Esophagus (tissue), 2 donors: ENCODE data around the gene FAM98B. TPM values are rescaled to one million over a fixed set of nuclear protein-coding genes. Genes with fewer than 3 reads are reported as not detected.
"Not testable (repeated sequence)": the region's sequence is repeated elsewhere in the genome, so short reads cannot be mapped to it uniquely, and the experiment has no call there.

Experiments
- H3K27ac ChIP-seq, 2 donors: one replicate each; pipeline ENCODE4 v1.5.1; 2013; ENCODE audit warnings: low read depth in 2 of 2, mild to moderate bottlenecking in 2 of 2, inconsistent platforms in 1 of 2, low read length in 1 of 2, moderate library complexity in 1 of 2
- H3K27me3 ChIP-seq, 2 donors: one replicate each; pipeline ENCODE4 v1.6.1; 2013; ENCODE audit warnings: low read length in 2 of 2, control low read depth in 1 of 2, mild to moderate bottlenecking in 1 of 2; ENCODE audit not compliant: insufficient read depth in 2 of 2, control insufficient read depth in 1 of 2
- H3K36me3 ChIP-seq, 2 donors: one replicate each; pipeline ENCODE4 v1.6.1; 2013; ENCODE audit warnings: low read length in 1 of 2; ENCODE audit not compliant: control insufficient read depth in 2 of 2, insufficient read depth in 2 of 2
- H3K4me1 ChIP-seq, 2 donors: one replicate each; pipeline ENCODE4 v1.6.1; 2013; ENCODE audit warnings: low read length in 1 of 2; ENCODE audit not compliant: control insufficient read depth in 2 of 2, insufficient read depth in 2 of 2
- H3K4me3 ChIP-seq, 2 donors: one replicate each; pipeline ENCODE4 v1.5.1; 2013; ENCODE audit warnings: low read length in 2 of 2, mild to moderate bottlenecking in 2 of 2, low read depth in 1 of 2, moderate library complexity in 1 of 2
- H3K9me3 ChIP-seq, 2 donors: one replicate each; pipeline ENCODE4 v1.6.1; 2013; ENCODE audit warnings: mild to moderate bottlenecking in 2 of 2, low read depth in 1 of 2, low read length in 1 of 2, moderate library complexity in 1 of 2; ENCODE audit not compliant: control insufficient read depth in 2 of 2, insufficient read depth in 1 of 2
- WGBS, 2 donors: extraction: QIAGEN DNeasy Blood & Tissue Kit; methylation state at CpG; one replicate each; pipeline ENCODE4 v1.1.7; 2013; 5-methylcytosine and 5-hydroxymethylcytosine counted together
- polyA plus RNA-seq, 2 donors: library from polyadenylated mRNA; stranded (reverse); fragments of 200-250 nt; gene quantifications; one replicate each; pipeline ENCODE4 v1.2.3, GENCODE V29; 2013
- donor health status: healthy with polysubstance abuse.
- donor health status: Bipolar disorder and iron deficiency.

FAM98B gene
- polyA plus RNA-seq, 2 donors, result 3.9 to 7.9 TPM

DNA sequence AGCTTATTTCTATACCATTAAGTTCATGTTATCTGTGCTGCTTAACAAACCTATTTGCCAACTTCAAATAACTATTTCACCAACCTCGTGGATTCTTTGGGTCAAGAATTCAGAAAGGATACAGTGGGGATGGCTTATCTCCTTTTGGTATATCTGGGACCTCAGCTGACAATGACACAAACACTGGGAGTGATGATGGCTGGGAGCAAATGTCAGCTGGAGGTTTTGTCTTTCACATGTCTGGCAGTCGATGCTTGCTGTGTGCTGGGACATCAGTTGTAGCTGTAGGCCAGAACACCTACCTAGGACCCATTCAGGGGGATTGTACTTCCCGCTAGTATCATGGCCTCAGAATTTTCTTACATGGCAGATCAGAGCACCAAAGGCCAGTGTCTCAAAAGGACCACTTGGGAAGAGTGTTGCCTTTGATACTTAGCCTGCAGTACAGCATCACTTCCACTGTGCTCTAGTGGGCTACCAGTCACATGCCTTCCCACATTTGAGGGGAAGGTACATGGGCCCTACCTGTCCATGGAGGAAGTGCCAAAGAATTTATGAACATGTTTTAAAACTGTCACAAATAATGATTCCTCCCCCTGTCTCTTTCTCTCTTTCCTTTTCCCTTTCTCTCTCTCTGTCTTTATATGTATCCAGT lies 23.7 kb upstream of the FAM98B start:
- Histone ChIP-seq H3K4me1 (no peaks in the 10 kb centered on the region), H3K9me3 (peaks cover 0 to 2% of the 10 kb centered on the region in 2 donors), H3K4me3 (no peak overlapping the region), H3K36me3 (no peaks in the 10 kb centered on the region), H3K27ac (no peak overlapping the region), H3K27me3 (no peaks in the 10 kb centered on the region)
- 64 to 69% methylated on average over 3 of the region's 3 CpGs for WGBS, 2 donors

DNA sequence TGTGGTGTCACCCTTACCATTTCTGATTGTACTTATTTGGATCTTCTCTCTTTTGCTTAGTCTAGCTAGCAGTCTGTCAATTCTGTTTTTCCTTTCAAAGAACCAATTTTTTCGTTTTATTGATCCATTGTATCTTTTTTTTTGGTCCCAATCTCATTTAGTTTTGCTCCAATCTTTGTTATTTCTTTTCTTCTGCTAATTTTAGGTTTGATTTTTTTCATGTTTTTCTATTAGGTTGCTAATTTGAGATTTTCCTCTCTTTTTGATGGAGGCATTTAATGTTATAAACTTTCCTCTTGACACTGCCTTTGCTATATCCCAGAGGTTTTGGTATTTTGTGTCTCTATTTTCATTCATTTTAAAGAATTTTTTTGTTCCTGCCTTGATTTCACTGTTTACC lies 16.9 kb upstream of the FAM98B start:
- H3K27ac ChIP-seq, result no peak overlapping the region
- no peaks in the 10 kb centered on the region for H3K4me1 ChIP-seq
- 11 to 28% methylated on average over 1 of the region's 1 CpG for WGBS, 2 donors
- peaks cover 0 to 2% of the 10 kb centered on the region in 2 donors for H3K27me3 ChIP-seq
- H3K4me3 ChIP-seq, result no peak overlapping the region
- H3K36me3 ChIP-seq, result no peaks in the 10 kb centered on the region
- no peaks in the 10 kb centered on the region for H3K9me3 ChIP-seq

DNA sequence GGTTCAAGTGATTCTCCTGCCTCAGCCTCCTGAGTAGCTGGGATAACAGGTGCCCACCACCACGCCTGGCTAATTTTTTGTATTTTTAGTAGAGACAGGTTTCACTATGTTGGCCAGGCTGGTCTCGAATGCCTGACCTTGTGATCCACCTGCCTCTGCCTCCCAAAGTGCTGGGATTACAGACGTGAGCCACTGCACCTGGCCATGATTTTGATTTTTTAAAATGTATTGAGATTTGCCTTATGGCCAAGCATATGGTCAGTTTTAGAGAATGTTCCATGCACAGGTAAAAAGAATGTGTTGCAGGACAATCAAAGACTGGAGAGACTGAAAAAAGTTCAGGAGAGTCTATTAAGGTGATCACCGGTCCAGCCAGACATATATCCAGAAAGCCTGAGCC lies 16.3 kb upstream of the FAM98B start:
- H3K27ac ChIP-seq, H3K36me3 ChIP-seq, H3K4me1 ChIP-seq, H3K9me3 ChIP-seq, H3K27me3 ChIP-seq, H3K4me3 ChIP-seq: not testable (repeated sequence)
- 82 to 85% methylated on average over 4 of the region's 4 CpGs for WGBS, 2 donors

DNA sequence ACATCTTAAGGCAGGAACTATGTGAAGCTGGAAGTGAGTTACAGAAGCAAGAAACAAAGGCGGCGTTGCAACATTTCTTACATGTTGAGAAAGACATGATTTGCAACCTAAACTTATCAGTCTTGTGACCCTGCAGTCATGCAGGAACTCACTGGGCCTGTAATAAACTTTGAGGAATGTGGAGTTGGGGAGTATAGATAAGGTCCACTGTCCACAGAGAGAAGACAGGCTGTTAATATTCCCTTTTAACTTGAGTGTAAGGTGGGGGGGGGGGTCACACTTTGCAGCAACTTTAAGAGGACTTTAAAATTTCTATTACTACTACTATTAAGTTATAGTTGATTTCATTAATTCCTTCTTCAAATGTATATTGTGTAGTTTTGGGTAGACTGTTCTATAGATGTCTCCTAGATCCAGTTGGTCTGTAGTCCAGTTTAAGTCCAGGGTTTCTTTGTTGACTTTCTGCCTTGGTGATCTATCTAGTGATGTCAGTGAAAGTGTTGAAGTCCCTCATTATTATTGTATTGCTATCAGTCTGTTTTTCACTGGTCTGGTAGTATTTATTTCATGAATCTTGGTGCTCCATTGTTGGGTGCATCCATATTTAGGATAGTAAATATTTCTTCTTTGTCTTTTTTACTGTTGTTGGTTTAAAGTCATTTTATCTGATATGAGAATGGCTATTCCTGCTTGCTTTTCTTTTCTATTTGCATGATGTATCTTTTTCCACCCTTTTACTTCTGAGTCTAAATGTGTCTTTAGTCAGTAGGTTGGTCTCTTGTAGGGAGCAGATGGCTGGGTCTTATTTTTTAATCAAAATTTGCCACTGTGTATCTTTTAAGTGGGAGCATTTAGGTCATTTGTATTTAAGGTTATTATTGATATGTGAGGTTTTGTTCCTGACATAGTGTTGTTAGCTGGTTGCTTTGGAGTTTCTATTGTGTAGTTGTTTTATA lies 15.6 kb upstream of the FAM98B start:
- Histone ChIP-seq H3K36me3 (no peaks in the 10 kb centered on the region), H3K9me3 (no peaks in the 10 kb centered on the region), H3K27ac (no peak overlapping the region), H3K4me1 (no peaks in the 10 kb centered on the region), H3K27me3 (peaks cover 0 to 2% of the 10 kb centered on the region in 2 donors), H3K4me3 (no peak overlapping the region)
- WGBS, 2 donors, result 84 to 86% methylated on average over 2 of the region's 2 CpGs

DNA sequence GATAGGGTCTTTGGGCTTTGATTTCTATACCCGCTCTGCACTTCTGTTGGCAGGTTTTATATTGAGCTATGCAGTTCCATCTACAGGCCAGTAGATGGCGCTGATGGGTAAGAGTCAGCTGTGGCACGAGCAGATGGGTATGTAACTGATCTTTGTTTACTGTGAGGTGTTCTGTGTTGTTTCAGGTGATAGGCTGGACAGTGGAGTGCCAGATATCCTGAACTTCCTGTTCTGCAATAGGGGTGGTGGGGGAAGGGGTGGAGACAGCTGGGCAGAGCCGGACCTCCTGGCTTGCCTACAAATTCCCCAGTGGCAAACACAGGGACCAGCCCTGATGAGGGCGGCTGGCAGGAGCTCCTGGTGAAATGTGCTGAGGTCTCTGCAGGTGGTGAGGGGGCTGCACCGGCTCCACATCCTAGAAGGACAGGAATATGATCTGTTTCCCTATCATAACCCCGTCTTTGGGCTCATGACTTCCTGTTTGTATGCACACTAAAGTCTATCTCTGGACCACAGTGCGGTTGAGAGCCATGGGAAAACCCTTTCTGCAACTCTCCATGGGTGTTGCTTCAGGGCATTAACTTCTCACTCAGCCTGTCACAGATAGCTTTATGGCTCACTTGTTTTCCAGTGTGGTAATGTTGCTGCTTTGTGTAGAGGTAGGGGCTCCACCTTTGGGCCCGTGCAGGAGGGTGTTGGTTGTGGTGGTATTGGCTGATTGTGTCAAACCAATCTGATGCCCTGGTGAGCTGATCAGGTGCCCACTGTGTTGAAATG lies 13.4 kb upstream of the FAM98B start:
- 26 to 29% methylated on average over 9 of the region's 9 CpGs for WGBS, 2 donors
- no peak overlapping the region for H3K4me3 ChIP-seq
- H3K27ac ChIP-seq, result no peak overlapping the region
- H3K9me3 ChIP-seq, result no peaks in the 10 kb centered on the region
- H3K27me3 ChIP-seq, result peaks cover 0 to 2% of the 10 kb centered on the region in 2 donors
- no peaks in the 10 kb centered on the region for H3K4me1 ChIP-seq
- no peaks in the 10 kb centered on the region for H3K36me3 ChIP-seq

DNA sequence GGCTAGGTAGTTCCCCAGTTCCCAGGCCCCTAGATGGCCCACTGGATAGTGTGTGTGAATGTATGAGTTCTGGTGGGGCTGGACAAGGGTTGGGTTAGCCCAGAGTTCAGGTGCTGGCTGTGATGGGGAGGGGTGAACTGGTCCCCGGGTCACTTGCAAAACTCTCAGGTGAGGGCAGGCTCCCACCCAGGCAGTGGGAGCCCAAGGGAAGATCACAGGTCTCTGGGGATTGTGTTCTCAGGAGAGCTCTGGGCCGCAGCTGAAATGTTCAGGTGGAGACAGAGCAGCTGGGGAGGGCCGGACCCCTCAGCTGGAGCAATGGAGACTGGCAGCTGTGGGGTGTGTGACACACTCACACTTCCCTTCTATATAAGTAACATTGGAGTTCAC lies 12.8 kb upstream of the FAM98B start:
- Histone ChIP-seq H3K27me3 (peaks cover 0 to 2% of the 10 kb centered on the region in 2 donors), H3K4me3 (no peak overlapping the region), H3K36me3 (no peaks in the 10 kb centered on the region), H3K9me3 (no peaks in the 10 kb centered on the region), H3K27ac (no peak overlapping the region), H3K4me1 (no peaks in the 10 kb centered on the region)
- 91 to 93% methylated on average over 3 of the region's 3 CpGs for WGBS, 2 donors

DNA sequence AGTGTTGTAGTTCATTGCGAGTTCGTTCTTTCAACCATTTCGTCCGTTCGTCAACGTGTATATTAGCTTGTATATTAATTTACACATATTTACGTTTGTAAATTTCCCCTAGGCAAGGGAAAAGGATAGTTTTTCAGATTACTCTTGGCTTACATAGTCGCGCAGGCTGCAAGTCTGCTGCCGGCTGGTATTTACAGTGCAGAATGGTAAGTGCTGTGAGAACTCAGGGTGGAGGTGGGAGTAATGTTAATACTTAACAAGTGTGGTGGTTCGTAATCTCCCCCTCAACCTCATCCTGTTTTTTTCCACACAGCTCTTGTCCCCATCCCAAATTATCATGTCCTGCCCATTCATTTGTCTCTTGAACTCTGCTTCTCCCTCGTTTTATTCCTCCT lies 766 bp downstream of the FAM98B start:
- Histone ChIP-seq H3K36me3 (peaks cover 0 to 6% of the 10 kb centered on the region in 2 donors), H3K27ac (peak overlapping the region; percentile 82 to 95), H3K9me3 (no peaks in the 10 kb centered on the region), H3K4me1 (peaks cover 0 to 4% of the 10 kb centered on the region in 2 donors), H3K27me3 (no peaks in the 10 kb centered on the region), H3K4me3 (peak overlapping the region; percentile 71 to 96)
- WGBS, 2 donors, result 0 to 1% methylated on average over 12 of the region's 12 CpGs

DNA sequence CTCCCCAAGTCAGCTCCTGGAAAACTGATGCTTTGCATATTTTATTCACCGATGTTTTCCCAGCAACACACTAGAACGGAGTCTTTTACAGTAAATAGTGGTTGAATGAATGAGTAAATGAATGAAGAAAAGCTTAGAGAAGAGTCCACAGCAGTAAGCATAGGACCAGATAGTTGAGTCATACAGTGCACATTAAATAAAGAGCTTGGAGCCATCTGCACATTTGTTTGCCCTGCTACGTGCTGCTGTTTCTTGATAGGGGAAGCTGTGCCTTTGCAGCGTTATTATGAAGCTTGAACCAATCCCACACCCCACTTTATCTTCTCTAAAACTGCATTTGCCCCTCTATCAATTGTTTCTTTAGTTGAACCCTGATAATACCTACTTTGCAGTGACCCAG lies 1.2 kb downstream of the FAM98B start:
- peaks cover 0 to 4% of the 10 kb centered on the region in 2 donors for H3K4me1 ChIP-seq
- H3K9me3 ChIP-seq, result no peaks in the 10 kb centered on the region
- H3K27me3 ChIP-seq, result no peaks in the 10 kb centered on the region
- peaks cover 0 to 6% of the 10 kb centered on the region in 2 donors for H3K36me3 ChIP-seq
- H3K27ac ChIP-seq, result no peak overlapping the region
- WGBS, 2 donors, result 7% methylated on average over 4 of the region's 4 CpGs
- H3K4me3 ChIP-seq, result peak overlapping the region; percentile 71 to 96

DNA sequence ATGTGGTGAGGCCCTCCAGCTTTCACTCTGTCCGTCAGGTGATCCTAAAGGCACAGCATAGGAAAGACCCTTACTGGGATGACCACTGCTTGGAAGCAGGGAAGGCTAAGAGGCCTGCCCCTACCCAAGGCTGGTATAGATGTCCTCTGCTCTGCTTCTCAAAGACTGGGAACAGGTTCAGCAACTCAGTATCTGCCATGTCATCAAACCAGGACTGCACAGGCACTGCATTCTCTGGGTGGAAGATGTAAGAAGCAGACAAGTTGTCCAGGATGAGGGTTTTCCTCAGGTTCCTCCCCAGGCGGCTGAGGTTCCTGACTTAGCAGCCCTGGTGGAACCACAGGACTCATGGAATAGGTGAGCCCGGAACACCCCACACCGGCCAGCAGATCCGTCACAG lies 4.7 kb downstream of the FAM98B start:
- Histone ChIP-seq H3K9me3 (no peaks in the 10 kb centered on the region), H3K4me3 (no peak overlapping the region), H3K27ac (no peak overlapping the region), H3K36me3 (peaks cover 0 to 6% of the 10 kb centered on the region in 2 donors), H3K27me3 (no peaks in the 10 kb centered on the region), H3K4me1 (peaks cover 0 to 4% of the 10 kb centered on the region in 2 donors)
- 96 to 98% methylated on average over 5 of the region's 5 CpGs for WGBS, 2 donors
